Hematopoietic multipotent progenitor cell treated with erythropoietin and hydrocortisone succinate and interleukin-3 and kit ligand, for 6 days (in vitro differentiated cells): ENCODE measurements around the gene TXNDC8.
A peak's percentile ranks its signal among the peaks of the same experiment; 100 is the strongest.
"Not testable (repeated sequence)": the region's sequence is repeated elsewhere in the genome, so short reads cannot be mapped to it uniquely, and the experiment has no call there.

Experiments used
- DNase-seq: peaks from one replicate; pipeline ENCODE4 v3.0.0-alpha.2; 2015

Gene TXNDC8

GRCh38 chr9:110323818-110324217 lies 13.8 kb downstream of the TXNDC8 start:
- DNase-seq, result no peak

GRCh38 chr9:110320651-110321445 lies 16.8 kb downstream of the TXNDC8 start:
- DNase-seq, result peak; percentile 39

- DNase-seq, result no peak
Observed at GRCh38 chr9:110319781-110320492, 17.7 kb downstream of the TXNDC8 start.

DNA sequence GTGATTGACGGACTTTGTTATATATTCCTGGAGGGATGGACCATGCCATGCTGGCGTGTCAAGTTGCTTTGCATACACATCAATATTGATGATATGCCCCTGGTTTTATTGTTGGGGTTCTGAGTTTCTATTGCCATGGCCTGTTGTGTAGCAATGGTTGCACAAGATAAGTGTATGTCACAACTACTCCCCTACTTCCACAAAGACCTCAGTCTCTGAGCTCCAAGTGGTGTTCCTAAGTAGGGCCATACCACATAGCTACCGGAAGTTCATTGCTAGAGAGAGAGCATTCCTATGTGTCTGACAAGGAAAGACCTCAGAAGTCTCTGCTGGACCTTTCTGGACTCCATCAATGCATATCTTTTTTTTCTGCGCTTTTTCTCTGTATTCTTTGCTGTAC lies 19.8 kb downstream of the TXNDC8 start:
- no peak for DNase-seq

GRCh38 chr9:110316261-110317075 lies 21.2 kb downstream of the TXNDC8 start:
- DNase-seq, result peak; percentile 60

- not testable (repeated sequence) for DNase-seq
Observed at GRCh38 chr9:110311978-110312377, 25.7 kb downstream of the TXNDC8 start.

- DNase-seq, result no peak
Observed at GRCh38 chr9:110309681-110310080, 28.0 kb downstream of the TXNDC8 start.

GRCh38 chr9:110308633-110309038 lies 29.0 kb downstream of the TXNDC8 start:
- DNase-seq, result no peak

GRCh38 chr9:110307191-110307590 lies 30.5 kb downstream of the TXNDC8 start:
- DNase-seq, result no peak

- peak; percentile 15 for DNase-seq
Observed at GRCh38 chr9:110303133-110303532, 34.5 kb downstream of the TXNDC8 start.

DNA sequence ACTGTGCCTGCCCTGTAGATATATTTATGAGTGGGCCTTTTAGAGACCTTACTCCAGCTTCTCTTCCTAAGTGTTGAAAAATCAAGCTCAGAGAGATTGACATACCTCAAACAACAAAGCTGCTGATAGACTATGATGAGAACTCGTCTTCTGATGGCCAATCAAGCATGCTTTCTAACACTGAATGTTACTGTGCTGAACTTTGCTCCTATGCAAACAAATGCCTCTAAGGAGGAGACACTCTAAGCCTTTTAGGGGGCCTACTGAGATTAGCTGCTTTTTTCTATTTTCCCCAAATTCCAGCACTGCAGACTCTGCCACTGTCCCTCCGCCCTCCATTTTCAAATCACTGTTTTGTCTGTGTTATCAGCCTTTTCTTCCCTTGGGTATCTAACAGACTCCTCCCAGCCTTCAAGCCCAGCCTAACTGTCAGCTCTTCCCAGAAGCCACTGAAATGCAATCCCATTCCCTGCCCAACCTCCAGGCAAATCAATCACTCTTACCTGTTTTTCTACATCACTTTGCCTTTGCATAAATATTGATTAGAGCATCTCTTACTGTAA lies 39.5 kb downstream of the TXNDC8 start:
- DNase-seq, result no peak

DNA sequence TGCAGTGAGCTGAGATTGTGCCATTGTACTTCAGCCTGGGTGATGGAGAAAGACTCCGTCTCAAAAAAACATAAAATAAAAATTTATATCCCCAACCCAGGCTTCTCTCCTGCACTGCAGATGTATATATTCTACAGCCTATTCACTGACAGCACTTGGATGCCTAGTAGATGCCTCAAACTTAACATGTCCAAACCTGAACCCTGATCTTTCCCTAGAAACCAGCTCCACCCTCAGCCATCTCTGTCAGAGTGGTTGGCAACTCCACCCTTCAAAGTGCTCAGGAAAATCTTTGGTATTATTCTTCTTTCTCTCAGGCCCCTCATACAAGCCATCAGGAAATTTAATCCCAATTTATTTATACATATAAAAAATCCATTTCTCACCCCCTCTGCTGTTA lies 44.4 kb downstream of the TXNDC8 start:
- DNase-seq, result no peak

GRCh38 chr9:110291921-110292557 lies 45.6 kb downstream of the TXNDC8 start:
- DNase-seq, result no peak

DNA sequence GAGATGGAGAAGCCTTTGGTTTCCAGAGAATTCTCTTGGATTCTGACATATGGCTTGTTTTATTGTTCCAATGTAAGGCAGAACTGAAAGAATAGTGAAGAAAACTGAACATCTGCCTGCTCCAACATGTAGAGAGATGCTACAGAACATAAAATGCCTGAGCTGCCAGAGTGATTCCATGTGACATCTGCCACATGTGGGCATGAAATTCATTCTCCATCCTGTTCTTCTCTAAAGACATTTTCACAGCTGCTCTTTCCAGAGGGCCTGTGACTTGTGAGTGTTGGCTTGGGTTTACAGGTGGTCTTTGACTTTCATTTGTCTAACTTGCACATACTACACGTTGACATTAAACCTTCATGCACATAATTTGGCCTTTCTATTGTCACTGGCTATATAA lies 47.7 kb downstream of the TXNDC8 start:
- no peak for DNase-seq

DNA sequence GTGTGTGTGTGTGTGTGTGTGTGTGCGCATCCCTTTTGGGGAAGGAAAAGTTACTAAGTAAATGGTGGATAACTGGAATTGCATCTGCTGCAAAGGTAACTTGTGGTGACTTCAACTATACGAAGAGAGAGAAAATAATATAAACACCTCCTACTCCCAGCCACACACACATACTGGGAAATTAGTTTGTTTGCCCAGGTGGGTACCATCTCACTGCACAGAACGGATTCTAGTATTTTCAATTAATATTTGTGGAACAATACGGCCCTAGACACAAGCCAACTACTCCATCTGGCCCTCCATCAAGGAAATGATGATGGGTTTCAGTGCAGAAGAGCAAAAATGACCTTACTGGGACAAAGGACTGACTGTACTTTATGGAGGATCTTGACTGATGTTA lies 49.2 kb downstream of the TXNDC8 start:
- no peak for DNase-seq

- DNase-seq, result no peak
Observed at GRCh38 chr9:110287289-110287680, 50.4 kb downstream of the TXNDC8 start.

DNA sequence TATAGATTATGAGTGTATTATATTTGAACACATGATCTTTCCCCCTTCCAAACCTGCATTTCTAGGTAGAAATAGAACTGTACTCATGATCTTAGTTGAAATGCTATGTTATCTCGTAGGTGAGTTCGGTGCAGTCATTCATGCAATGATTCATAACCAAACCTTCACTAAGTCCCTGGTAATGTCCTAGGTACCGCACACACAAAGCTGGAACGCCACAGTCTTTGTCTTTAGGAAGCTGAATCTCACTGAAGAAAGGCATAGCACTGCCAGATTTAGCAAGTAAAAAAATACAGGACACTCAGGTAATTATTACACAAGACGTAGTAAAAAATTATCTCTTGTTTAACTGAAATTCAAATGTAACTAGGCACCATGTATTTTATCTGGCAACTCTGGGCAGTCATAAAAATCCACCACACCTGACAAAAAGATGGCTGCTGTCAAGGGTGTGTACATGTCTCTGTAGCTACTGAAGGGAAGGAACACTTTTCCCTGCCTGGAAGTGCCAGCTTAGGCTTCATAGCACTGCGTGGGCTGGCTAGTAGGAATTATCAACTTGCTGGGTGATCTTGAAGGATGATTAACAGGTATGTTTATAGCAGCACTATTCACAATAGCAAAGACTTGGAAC lies 53.3 kb downstream of the TXNDC8 start:
- no peak for DNase-seq

- DNase-seq, result no peak
Observed at GRCh38 chr9:110283751-110284150, 53.9 kb downstream of the TXNDC8 start.

GRCh38 chr9:110282739-110283081 lies 55.0 kb downstream of the TXNDC8 start:
- no peak for DNase-seq

DNA sequence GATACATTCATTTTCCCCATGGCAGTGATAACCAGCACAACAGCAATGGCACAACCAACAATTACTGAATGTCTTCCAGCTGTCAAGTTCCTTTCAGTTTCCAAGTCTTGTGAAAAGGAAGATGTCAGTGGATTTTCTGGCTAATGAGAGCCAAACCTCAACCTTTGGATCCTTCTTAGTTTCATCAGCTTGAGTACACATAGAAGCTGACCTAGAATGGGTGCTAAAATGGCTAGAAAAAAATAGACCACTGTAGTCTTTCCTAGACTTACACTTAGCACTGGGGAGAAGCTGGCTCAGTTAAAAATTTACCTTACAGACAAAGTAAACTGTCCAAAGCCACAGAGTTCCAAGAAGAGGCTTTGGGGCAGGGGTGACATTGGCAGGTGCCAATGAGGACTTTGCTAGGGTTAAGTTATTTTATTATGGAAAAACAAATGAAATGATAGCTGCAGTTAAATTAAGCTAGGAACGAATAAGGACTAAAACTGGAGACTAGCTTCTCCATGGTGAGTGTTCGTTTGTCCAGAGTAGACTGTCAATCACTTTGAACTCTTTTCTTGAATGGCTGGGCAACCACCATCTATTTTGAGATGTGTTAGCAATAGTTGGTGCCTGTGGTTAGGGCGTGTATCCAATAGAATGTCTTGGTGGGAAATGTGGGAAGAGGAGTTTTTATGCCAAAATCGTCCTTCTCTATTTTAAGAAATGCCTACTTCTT lies 55.5 kb downstream of the TXNDC8 start:
- DNase-seq, result no peak

- no peak for DNase-seq
Observed at GRCh38 chr9:110278080-110278707, 59.5 kb downstream of the TXNDC8 start.
